DOHH2 (cell line): ENCODE results near the gene HOXB13.

Experiments
- H3F3A ChIP-seq: fragments of 200-600 bp; sonication (generic), shearing (Covaris generic); 2 replicates; pipeline ENCODE4 v1.6.0; 2016; ENCODE audit warnings: antibody characterized with exemption, mild to moderate bottlenecking; ENCODE audit not compliant: control insufficient read depth, insufficient read depth
- H3K27ac ChIP-seq: fragments of 200-600 bp; sonication (generic); 2 replicates; pipeline ENCODE4 v1.5.1; 2014; ENCODE audit warnings: low read depth, mild to moderate bottlenecking, low read length, moderate library complexity
- H3K27me3 ChIP-seq: fragments of 200-600 bp; sonication (generic); 2 replicates; pipeline ENCODE4 v1.6.1; 2014; ENCODE audit warnings: mild to moderate bottlenecking, low read length, mixed read lengths; ENCODE audit not compliant: control insufficient read depth
- H3K36me3 ChIP-seq: fragments of 200-600 bp; sonication (generic); 2 replicates; pipeline ENCODE4 v1.6.1; 2014; ENCODE audit warnings: mild to moderate bottlenecking, low read length, moderate library complexity, mixed read lengths; ENCODE audit not compliant: control insufficient read depth
- H3K4me1 ChIP-seq: fragments of 200-600 bp; sonication (generic); 2 replicates; pipeline ENCODE4 v1.6.1; 2014; ENCODE audit warnings: mild to moderate bottlenecking, low read length, mixed read lengths; ENCODE audit not compliant: control insufficient read depth
- H3K4me2 ChIP-seq: fragments of 200-600 bp; sonication (generic); 2 replicates; pipeline ENCODE4 v1.6.0; 2014; ENCODE audit warnings: mild to moderate bottlenecking, low read length, moderate library complexity
- H3K4me3 ChIP-seq: fragments of 200-600 bp; sonication (generic); 2 replicates; pipeline ENCODE4 v1.5.1; 2014; ENCODE audit warnings: mild to moderate bottlenecking, low read length, mixed read lengths
- H3K79me2 ChIP-seq: fragments of 200-600 bp; sonication (generic); 2 replicates; pipeline ENCODE4 v1.6.1; 2014; ENCODE audit warnings: mild to moderate bottlenecking, low read length, mixed read lengths; ENCODE audit not compliant: control insufficient read depth
- H3K9me2 ChIP-seq: fragments of 200-600 bp; sonication (generic); replicated peaks from 2 replicates; pipeline ENCODE4 v1.6.1; 2014; ENCODE audit warnings: mild to moderate bottlenecking, low read length, mixed read lengths; ENCODE audit not compliant: control insufficient read depth
- H3K9me3 ChIP-seq: fragments of 200-600 bp; sonication (generic); 2 replicates; pipeline ENCODE4 v1.6.1; 2014; ENCODE audit warnings: antibody characterized with exemption, low read length, mixed read lengths; ENCODE audit not compliant: control insufficient read depth, insufficient read depth
- H4K20me1 ChIP-seq: fragments of 200-600 bp; sonication (generic); 2 replicates; pipeline ENCODE4 v1.6.0; 2014; ENCODE audit warnings: low read depth, mild to moderate bottlenecking, antibody characterized with exemption, low read length, moderate library complexity; ENCODE audit not compliant: control insufficient read depth, insufficient read depth
- EZH2phosphoT487 ChIP-seq: fragments of 200-600 bp; sonication (generic); IDR thresholded peaks from 2 replicates; pipeline ENCODE4 v1.6.1; 2017; ENCODE audit warnings: borderline replicate concordance, mild to moderate bottlenecking, antibody characterized with exemption, low read length, moderate library complexity, mixed read lengths
- TF ChIP-seq, protein P1 (sequence below): fragments of 200-600 bp; sonication (generic); IDR thresholded peaks from one replicate; pipeline ENCODE4 v1.5.1; 2014; ENCODE audit warnings: antibody characterized with exemption, mild to moderate bottlenecking, low read depth, low read length; ENCODE audit not compliant: poor library complexity, severe bottlenecking

The HOXB13 gene

DNA sequence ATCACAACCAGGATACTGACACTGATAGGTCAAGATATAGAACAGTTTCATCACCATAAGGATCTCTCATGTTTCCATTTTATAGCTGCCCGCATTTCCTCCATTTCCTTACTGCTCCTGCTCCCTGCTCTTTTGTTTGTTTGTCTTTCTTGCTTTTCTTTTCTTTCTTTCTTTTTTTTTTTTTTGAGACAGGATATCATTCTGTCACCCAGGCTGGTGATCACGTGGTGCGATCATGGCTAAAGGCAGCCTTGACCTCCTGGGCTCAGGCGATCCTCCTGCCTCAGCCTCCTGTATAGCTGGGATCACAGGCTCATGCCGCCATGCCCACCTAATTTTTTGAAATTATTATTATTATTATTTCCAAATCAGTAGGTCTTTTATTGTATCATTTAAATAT is 37.9 kb downstream of the HOXB13 start:
- Histone ChIP-seq H3K79me2 (no peaks in the 10 kb centered on the region), H3K4me3 (no peak overlapping the region), H3K36me3 (no peaks in the 10 kb centered on the region), H3K27me3 (no peaks in the 10 kb centered on the region), H3K9me3 (no peaks in the 10 kb centered on the region), H3K4me1 (no peaks in the 10 kb centered on the region), H4K20me1 (no peaks in the 10 kb centered on the region), H3K27ac (no peak overlapping the region), H3K4me2 (no peak overlapping the region), H3K9me2 (no peaks in the 10 kb centered on the region), H3F3A (no peaks in the 10 kb centered on the region)
- TF ChIP-seq, protein P1, sequence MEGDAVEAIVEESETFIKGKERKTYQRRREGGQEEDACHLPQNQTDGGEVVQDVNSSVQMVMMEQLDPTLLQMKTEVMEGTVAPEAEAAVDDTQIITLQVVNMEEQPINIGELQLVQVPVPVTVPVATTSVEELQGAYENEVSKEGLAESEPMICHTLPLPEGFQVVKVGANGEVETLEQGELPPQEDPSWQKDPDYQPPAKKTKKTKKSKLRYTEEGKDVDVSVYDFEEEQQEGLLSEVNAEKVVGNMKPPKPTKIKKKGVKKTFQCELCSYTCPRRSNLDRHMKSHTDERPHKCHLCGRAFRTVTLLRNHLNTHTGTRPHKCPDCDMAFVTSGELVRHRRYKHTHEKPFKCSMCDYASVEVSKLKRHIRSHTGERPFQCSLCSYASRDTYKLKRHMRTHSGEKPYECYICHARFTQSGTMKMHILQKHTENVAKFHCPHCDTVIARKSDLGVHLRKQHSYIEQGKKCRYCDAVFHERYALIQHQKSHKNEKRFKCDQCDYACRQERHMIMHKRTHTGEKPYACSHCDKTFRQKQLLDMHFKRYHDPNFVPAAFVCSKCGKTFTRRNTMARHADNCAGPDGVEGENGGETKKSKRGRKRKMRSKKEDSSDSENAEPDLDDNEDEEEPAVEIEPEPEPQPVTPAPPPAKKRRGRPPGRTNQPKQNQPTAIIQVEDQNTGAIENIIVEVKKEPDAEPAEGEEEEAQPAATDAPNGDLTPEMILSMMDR, result no peak
- no peak for TF ChIP-seq EZH2phosphoT487

DNA sequence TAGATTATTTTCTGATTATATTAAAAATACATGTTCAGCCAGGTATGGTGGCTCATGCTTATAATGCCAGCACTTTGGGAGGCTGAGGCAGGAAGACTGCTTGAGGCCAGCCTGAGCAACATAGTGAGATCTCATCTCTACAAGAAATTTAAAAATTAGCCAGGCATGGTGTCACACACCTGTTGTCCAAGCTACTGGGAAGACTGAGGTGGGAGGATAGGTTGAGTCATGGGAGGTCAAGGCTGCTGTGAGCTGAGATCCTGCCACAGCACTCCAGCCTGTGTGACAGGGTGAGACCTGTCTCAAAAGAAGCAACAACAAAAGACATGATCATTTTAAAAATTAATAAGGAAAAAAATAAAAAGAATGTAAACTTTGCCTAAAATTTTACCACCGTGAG is 46.9 kb downstream of the HOXB13 start:
- Histone ChIP-seq H4K20me1 (no peaks in the 10 kb centered on the region), H3F3A (no peaks in the 10 kb centered on the region), H3K4me2 (no peak overlapping the region), H3K79me2 (no peaks in the 10 kb centered on the region), H3K4me1 (no peaks in the 10 kb centered on the region), H3K36me3 (no peaks in the 10 kb centered on the region), H3K9me3 (no peaks in the 10 kb centered on the region), H3K27ac (no peak overlapping the region), H3K4me3 (no peak overlapping the region), H3K27me3 (peaks cover 31% of the 10 kb centered on the region), H3K9me2 (no peaks in the 10 kb centered on the region)
- TF ChIP-seq, protein P1, result no peak
- no peak for TF ChIP-seq EZH2phosphoT487

DNA sequence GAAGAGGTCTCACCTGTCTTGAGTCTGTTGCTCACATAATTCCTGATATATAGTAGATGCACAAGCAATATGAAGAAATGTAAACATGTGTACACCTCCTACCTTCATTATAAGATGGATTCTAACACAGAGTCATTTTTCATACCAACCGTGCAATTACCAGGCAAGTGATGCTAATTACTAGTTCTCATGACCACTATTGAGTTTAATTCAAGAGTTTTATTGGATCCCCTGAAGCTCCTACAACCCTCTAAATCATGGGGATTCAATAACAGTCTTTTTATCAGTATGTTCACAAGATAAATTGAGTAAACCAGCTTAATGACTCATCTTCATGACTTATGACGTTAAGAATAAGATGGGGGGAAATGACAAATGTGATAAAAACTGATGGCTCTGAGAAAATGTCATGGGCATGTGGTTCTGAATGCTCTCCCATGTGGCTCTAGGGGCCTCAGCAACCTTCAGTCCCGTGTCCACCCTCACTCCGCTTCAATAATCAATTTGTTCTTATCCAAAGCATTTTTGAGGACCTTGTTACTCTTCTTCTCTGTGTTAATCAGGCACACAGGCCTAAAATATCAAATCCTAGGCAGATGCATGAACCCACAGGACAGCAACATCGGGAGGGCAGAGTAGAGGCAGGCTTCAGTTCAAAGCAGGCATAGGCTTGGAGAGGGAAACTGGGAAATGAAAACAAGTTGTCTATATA is 49.0 kb downstream of the HOXB13 start:
- H3K4me2 ChIP-seq, result no peak overlapping the region
- H3K9me3 ChIP-seq, result no peaks in the 10 kb centered on the region
- peaks cover 31% of the 10 kb centered on the region for H3K27me3 ChIP-seq
- no peaks in the 10 kb centered on the region for H3K36me3 ChIP-seq
- TF ChIP-seq, protein P1, result no peak
- no peak for TF ChIP-seq EZH2phosphoT487
- no peaks in the 10 kb centered on the region for H4K20me1 ChIP-seq
- H3K9me2 ChIP-seq, result no peaks in the 10 kb centered on the region
- H3K27ac ChIP-seq, result no peak overlapping the region
- no peaks in the 10 kb centered on the region for H3F3A ChIP-seq
- no peaks in the 10 kb centered on the region for H3K4me1 ChIP-seq
- no peak overlapping the region for H3K4me3 ChIP-seq
- H3K79me2 ChIP-seq, result no peaks in the 10 kb centered on the region
